GM21381 (cell line): ENCODE data around the gene KRT86.
"Not testable (repeated sequence)": the region's sequence is repeated elsewhere in the genome, so short reads cannot be mapped to it uniquely, and the experiment has no call there.

Experiments
- ATAC-seq: cut with Tn5 transposase; IDR thresholded peaks from one replicate; pipeline ENCODE4 v1.9.1; 2021; ENCODE audit warnings: mild to moderate bottlenecking, moderate library complexity; ENCODE audit not compliant: unreplicated experiment

The KRT86 gene

DNA sequence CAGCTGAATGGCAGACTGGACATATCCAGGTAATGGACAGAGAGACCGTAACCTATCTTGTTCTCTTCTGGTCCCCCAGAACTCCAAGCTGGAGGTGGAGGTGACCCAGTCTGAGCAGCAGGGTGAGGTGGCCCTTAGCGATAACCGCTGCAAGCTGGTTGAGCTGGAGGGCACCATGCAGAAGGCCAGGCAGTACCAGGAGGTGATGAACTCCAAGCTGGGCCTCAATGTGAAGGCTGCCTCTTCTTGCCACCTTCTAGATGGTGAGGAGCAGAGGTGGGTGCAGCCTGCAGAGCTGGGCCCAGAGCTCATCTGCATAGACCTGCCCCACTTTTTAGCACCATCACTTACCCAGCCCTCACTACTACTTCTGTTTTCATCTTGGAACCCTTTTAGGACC lies 7.2 kb upstream of the KRT86 start:
- no peak for ATAC-seq

DNA sequence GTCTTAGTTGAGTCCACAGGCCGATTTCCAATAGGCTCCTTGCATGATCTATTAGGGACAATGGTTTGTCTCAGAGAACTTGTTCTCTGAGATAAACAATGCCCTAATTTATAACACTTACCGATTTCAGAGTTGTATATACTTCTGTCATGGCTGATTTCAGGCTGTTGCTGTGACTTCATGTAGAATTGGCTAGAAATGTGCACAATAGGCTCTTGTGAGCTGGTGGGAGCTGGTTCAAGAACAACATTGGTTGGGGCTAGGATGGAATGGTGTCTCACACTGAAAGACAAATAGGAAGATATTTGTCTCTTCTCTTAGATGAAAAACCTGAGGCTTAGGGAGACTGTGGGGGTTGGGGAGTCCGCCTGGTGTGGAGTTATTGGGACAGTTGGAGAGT lies 6.7 kb upstream of the KRT86 start:
- ATAC-seq, result no peak

DNA sequence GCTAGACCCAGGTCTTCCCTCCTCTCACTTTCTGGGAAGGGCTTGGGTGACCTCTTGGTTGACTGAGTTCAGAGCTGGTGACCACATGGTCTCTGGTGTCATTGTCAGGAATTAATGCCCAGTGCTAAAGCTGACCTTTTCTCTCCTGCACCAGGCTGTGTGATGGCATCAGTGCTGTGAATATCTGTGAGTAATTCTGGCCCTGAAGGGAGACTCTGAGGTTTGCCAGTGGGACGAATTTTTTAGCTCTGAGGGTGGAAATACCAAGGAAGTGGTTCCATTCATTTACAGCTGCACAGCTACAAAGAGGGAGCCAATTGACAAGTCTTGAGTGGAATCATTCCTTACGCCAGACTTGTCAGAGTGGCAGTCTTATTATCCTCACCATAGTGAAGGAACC lies 6.2 kb upstream of the KRT86 start:
- ATAC-seq, result no peak

DNA sequence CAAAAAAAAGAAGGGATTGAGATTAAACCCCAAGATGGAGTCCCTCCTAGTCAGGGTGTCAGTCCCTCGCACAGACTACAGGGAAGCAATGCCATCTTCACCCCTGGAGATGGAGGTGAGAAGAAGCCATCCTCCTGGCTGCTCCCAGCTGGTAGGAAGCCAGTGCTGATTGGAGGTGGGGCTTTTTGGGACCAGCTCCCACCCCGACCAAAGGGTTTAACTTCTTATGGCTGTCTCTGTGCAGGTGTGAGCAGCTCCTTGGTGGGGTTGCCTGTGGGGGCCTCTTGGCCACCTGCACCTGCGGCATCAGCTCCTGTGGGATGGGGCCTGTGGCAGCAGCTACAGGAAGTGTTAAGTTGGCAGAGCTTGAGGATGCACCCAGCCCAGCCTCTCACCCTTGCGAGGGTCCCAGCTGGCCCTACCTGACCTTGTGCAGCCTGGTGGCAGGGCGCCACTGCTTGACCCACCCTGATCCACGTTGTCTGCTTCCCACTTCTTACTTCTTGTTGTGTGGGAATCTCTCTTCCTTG lies 3.8 kb upstream of the KRT86 start:
- ATAC-seq, result no peak

DNA sequence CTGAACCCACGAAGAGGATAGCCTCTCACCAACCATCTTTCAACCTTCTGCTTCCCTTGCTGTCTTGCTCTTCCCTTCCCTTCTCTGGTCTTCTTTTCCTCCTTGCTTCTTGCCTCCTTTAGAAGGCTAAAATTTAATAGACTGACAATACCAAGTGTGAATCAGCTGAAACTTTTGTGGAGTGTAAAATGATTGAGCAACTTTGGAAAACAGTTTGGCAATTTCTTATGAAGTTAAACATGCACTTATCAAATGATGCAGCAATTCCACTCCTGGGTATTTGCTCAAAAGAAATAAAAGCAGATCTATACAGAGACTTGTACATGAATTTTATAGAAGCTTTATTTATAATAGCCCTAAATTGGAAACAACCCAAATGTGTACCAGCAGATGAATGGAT lies 3.3 kb upstream of the KRT86 start:
- ATAC-seq, result no peak

DNA sequence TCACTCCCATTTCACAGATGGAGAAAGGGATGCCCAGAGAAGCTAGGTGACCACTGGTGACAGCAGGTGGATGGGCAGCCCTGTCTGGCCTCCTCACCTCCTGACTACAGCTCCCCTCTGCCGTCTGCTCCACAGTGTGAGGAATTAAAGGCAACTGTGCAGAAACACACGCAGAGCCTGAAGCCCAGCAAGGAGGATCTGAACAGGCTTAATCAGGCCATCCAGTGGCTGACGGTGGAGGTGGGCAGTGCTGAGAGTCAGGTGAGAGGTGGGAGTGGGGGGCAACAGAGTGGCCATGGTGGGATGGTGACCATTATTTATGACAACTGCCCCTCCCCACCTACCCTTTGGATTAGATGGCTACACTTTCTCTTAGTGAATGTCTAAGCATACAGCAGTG lies 1.2 kb downstream of the KRT86 start:
- ATAC-seq, result no peak

DNA sequence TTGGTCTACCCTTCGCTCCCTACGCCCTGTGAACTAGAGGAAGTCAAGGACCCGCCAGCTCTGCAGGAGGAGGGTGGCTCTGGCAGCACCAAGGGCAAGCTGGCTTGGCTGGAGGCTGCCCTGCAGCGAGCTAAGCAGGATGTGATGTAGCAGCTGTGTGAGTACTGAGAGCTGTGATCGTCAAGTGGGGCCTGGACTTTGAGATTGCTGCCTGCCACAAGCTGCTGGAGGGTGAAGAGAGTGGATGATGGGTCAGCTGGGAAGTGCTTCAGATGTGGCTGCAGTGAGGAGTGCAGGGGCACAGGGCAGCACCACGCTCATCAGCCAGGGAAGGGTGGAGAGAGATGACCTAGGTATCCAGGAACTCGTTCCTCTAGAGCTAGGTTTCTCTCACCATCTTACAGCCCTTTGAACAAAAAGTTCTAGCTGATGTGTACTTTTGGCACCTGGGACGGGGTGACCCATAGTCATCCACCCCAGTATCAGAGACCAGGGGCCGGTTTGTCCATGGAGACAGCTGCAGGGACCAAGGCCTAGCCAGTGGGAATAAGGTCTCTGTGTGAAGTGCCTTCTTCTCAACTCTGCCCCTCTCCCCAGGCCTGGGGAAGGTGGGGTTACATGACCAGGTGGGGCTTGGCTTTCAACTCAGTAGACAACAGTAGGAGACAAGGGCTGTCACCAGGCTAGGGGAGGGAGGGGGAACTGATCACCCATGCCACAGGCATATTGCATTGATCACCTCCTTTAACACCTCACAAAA lies 3.2 kb downstream of the KRT86 start:
- ATAC-seq, result no peak

DNA sequence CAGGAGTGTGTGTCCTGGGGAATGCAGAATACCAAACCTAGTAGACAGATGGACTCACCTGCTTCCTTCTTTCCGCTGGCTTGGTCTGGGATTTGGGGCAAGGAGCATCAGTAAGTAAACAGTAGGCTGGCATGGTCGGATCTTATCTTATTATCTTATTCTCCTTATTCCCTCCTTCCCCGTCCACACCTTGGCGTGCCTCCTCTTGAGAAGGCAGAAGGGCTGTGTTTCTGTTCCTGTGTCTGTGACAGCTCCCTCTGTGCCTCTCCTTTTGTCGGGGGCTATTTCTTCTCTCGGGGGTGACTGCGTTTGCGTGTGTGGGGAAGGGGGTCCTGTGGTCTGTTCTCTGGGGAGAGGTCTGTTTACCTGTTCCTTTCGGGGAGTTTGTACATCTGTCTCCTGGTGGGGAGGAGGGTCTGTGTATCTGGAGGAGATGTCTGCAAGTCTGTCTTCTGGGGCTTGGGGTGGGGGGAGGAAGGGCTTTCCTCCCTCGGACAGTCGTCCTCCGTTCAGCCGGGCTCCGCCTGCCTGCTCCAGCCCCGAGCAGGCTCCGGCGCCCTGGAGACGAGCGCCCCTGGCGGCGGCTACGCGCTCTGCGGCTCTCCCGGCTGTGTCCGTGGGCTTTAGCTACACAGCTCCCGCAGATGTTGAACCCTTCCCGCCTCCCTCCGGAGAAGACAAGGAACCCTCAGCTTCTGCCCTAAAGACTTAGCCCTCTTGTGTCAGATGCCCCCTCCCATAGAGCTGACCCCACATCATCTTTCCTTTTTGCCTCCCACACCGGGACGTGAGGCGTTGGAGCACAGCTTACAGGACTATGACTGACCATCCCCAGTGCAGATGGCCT lies 4.4 kb downstream of the KRT86 start:
- peak; percentile 68 for ATAC-seq

DNA sequence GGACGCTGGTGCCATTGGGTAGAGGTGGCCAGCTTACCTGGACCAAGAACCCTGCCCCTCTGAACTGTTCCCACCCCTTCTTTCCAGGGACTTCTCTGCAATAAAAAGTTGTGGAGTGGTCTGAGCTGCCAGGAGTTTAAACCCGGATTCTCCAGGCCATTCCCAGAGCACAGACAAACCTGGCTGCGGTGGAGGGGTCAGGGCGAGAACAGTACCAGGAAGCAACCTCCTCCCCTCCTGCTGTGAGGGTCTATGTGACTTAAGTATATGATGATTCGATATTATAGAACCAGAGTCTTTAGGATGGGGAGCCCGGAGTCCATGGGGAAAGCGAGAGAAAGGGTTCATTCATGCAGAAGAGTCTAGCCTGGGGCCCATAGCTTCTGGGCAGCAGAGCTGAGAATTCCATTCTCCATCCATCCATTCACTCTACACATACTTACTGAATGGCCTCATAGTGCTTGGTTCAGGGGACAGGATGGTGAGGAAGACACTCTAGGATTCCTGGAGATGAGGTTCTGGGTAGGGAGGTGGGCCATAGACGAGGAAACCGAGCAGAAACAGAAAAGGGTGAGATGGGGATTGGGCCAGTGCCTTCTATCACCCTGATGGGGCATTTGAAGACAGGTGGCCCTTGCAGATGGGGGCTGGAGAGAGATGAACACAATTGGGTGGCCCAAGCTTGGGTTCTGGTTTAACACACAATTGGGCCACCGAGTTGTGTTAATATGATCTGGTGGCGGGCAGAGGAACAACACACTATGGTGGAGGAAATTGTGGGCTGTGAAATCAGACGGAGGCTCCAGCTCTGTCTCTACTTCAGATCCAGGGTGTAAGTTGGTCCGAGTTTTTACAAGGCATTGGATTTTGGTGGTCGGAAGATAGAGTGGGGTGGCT lies 5.2 kb downstream of the KRT86 start:
- ATAC-seq, result no peak

DNA sequence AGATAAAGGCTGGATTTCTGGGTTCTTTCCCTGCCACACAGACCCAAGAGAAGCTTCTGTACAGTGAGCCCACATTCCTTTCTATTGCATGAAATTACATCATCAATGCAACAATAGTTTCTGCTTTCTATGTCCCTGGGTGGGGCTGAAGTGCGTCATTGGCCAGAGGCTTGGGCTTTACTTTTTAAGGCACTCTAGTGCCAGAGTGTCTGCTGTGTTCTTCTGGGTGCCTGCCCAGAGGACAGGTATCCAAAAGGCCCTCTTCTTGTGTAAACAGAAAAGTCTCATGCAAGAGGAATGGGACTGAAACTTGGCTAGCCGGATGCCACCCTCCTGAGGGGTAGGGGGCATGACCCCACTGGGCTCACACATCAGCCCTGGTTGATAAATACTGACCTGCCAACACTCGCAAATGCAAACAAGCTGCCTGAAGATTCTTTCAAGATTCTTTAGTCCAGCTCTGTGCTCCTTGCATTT lies 5.9 kb downstream of the KRT86 start:
- no peak for ATAC-seq

DNA sequence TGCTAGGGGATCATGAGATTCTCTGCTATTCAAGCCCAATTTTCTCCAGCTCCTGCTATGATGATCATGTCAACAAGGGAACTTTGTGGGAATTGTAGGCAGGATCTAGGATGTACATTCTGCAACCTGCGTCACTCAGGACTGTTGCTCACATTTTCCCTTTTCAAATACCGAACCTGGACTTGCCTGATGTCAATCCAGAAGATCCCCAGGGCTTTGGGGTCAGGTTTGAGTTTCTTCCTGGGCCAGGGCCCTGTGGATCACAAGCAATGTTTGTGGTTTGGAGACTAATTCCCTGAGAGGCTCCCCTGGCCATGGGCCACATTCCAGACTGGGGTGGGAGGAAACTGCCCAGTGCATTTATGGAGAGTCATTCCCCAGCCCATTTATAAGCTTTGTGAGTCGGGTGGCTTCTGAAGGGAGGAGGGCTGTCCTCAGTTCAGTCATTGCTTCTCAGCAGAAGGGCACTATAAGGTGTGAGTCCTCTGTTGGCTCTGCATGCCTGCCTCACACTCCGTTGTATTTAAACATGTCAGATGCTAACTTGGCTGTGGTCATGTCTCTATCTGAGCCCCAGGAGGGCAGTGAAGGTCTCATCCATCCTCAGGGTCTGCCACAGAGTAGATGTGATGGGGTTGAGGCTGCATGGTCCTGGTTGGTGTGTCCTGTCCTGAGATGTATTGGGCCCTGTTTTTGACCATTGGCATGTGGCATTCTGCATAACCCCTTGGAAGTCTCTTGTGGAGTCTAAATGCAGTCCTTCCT lies 6.5 kb downstream of the KRT86 start:
- ATAC-seq, result no peak

DNA sequence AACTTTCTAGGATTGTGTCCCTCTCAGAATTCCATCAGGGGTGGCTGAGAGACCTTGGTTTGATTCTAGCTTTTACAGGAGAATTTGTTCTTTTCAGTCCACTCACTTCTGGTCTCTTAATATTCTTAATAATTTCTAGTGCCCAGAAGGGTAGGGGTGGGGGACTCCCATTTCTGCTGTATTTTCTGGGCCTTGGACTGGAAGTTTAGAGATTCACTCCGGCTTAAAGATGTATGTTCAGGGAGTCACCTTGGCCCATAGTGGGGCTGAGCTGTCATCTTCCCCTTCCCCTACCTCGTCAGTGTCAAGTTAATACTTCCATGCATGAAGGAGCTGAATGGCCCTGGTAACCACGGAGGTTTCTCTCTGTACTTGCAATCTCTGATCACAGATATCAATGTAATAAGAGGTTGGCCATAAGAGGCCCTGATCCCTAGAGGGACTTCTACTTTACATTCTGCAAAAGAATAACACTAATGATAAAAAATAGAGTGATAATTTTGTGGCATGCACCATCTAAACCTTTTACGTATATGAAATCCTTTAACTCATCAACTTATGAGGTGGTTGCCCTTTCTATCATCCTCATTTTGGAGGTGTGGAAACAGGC lies 10.2 kb downstream of the KRT86 start:
- ATAC-seq, result no peak

DNA sequence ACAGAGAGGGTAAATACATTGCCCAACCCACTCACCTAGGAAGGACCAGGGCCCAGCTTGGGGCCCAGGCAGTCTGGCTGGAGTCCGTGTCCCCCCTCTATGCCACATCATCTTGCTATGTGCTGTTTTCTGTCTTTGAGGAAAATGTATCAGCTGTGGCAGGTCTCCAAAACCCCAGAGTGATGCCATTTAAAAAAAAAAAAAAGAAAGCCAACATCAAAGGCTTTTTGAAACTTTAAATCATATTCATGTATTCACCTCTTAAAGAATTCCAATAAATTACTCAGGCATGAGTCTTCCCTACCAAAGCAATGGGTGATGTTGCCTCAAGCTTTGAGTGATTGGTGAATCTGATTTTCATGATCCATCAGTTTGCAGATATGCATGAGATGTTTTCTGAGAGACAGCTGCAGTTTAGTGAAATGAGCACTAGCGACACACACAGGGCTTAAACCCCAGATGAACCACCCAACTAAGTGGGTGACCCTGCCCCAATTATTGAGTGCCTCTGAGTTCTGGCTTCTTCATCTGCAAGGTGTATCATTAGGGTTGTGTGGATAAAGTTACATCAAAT lies 10.8 kb downstream of the KRT86 start:
- ATAC-seq, result no peak

DNA sequence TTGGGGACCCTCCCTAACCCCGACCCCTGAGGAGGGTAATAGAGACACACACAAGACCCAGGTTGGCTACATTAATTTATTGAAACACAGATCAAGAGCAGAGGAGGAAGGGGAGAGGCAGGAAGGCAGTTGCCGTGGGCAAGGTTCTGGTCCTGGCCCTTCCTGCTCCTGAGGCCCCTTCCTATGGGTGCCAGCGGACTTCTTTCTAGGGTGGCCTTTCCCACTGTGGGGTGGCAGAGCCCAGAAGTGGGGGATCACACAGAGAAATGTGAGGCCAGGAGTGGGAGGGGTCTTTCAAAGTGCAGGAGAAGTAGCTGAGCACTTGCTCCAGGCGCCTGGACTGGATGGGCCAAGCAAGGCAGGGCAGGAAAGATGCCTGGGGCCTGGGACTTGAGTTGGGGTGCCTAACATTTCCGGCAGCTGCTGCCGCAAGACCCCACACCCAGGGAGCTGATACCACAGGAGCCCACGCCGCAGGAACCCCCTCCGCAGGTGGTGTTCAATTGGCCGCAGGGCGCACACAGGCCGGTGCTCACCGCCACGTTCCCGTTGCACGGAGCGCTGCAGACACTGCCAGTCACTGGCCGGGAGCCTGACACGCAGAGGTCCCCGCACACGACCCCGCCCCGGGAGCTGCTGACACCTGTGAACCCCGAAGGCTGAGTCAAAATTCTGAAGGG lies 11.5 kb downstream of the KRT86 start:
- ATAC-seq, result no peak

DNA sequence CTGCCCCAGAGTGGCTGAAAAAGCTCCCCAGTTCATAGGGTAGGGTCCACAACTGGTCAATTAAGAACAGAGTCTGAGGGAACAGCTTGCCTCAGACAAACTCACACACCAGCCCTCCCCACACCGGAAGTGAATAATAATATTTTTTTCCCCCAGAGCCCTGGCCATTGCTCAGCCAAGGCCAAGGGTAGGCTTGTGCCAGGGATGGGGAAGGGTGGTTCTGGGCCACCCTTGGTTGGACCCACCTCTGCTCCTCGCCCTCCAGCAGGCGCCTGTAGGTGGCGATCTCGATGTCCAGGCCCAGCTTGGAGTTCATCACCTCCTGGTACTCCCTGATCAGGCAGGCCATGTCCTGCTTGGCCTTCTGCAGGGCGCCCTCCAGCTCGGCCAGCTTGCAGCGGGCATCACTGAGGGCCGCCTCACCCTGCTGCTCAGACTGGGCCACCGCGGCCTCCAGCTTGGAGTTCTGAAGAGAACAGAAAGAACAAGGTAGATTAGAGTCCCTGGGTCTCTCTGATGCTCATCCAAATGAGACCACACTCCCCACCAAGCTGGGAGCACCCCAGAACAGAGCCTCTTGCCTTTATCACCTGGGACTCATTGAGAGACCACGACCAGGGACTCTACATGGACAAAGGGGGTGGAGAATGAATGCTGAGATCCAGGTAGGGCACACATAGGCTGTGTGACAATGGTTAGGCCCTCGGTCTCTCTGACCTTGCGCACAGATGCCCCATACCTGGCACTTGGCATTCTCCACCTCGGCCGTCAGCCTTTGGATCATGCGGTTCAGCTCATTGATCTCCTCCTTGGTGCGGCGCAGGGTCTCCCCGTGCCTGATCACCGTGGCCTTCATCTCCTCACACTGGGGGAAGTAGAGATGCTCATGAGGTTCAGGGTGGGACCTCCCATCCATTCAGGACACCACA lies 12.7 kb downstream of the KRT86 start:
- ATAC-seq, result not testable (repeated sequence)

DNA sequence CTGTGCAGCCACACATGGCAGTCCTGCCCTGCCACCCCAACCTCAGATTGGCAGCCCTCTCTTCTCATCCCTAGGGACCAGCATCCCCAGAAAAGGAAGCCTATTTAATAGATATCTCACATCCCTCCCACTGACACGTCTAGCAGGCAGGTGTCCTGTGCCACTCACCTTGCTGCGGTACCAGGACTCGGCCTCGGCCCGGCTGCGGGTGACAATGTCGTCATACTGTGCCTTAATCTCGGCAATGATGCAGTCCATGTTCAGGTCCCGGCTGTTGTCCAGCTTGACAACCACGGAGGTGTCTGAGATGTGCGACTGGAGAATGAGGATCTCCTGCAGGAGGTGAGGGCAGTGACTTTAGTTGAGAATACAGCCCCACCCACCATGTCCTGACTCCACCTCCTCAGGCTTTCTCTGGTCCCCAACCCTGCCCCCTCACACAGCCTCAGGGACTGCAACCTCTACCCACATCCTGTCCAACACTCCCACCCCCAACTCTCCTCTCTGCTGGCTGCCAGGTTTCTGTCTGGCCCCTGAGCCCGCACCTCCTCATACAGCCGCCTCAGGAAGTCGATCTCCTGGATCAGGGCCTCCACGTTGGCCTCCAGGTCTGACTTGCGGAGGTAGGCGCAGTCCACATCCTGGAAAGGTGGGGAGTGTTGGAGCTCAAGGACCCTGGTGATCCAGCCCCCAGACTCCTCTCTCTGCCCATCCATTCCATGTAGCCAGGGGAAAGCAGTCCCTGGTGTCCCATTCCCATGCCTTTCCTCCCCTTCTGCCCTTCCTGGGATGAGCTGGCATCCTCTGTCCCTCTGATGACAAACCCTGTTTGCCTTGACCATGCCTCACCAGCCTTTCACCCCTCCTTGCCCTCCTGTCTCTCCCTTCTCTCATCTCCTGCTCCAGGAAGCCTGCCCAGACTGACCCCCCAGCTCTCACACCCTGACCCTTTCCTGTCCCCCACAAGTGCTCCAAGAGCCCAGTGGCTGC lies 13.7 kb downstream of the KRT86 start:
- ATAC-seq, result peak; percentile 86
